Mesenchymal stem cell (in vitro differentiated cells and primary cell): ENCODE measurements around the gene LHFPL2.

Experiments used
- DNase-seq: peaks from one replicate; pipeline ENCODE4 v3.0.0-alpha.2; 2013
- H2AFZ ChIP-seq: one replicate; pipeline ENCODE4 v1.6.1; 2013; ENCODE audit warnings: low read depth, mild to moderate bottlenecking, control low read depth, inconsistent platforms, low read length, moderate library complexity
- H2AK5ac ChIP-seq: 2 replicates; pipeline ENCODE4 v1.6.1; 2013; ENCODE audit warnings: low read length, moderate library complexity, mild to moderate bottlenecking, inconsistent platforms; ENCODE audit not compliant: severe bottlenecking
- H2BK120ac ChIP-seq: one replicate; pipeline ENCODE4 v1.6.1; 2013; ENCODE audit warnings: low read depth, mild to moderate bottlenecking, inconsistent platforms, low read length, moderate library complexity
- H2BK12ac ChIP-seq, 2 experiments: one replicate each; pipeline ENCODE4 v1.6.1; 2013; ENCODE audit warnings: inconsistent platforms in 2 of 2, low read length in 2 of 2, mild to moderate bottlenecking in 2 of 2, moderate library complexity in 2 of 2, control low read depth in 1 of 2
- H2BK15ac ChIP-seq: one replicate; pipeline ENCODE4 v1.6.1; 2013; ENCODE audit warnings: mild to moderate bottlenecking, low read depth, inconsistent platforms; ENCODE audit not compliant: poor library complexity, severe bottlenecking
- H2BK5ac ChIP-seq: 2 replicates; pipeline ENCODE4 v1.6.1; 2013; ENCODE audit warnings: low read depth, mild to moderate bottlenecking, low read length, control low read depth, inconsistent platforms; ENCODE audit not compliant: poor library complexity, severe bottlenecking
- H3K14ac ChIP-seq, 2 experiments: one replicate each; pipeline ENCODE4 v1.6.1; 2013; ENCODE audit warnings: inconsistent platforms in 2 of 2, low read length in 2 of 2, control low read depth in 1 of 2, mild to moderate bottlenecking in 1 of 2, moderate library complexity in 1 of 2
- H3K18ac ChIP-seq, 2 experiments: one replicate each; pipeline ENCODE4 v1.6.1; 2013; ENCODE audit warnings: inconsistent platforms in 2 of 2, low read length in 2 of 2, control low read depth in 1 of 2, low read depth in 1 of 2, mild to moderate bottlenecking in 1 of 2
- H3K23ac ChIP-seq, 2 experiments: one replicate each; pipeline ENCODE4 v1.6.1; 2013; ENCODE audit warnings: inconsistent platforms in 2 of 2, low read length in 2 of 2, mild to moderate bottlenecking in 2 of 2, moderate library complexity in 2 of 2, control low read depth in 1 of 2
- H3K27ac ChIP-seq: 2 replicates; pipeline ENCODE4 v1.5.1; 2013; ENCODE audit warnings: mild to moderate bottlenecking, moderate library complexity, low read length, control low read depth, inconsistent platforms; ENCODE audit not compliant: poor library complexity, severe bottlenecking
- H3K27me3 ChIP-seq, 2 experiments: 2 replicates each; pipeline versions ENCODE4 v1.6.1 to v1.7.0; 2013; ENCODE audit warnings: low read length in 2 of 2, mild to moderate bottlenecking in 2 of 2, moderate library complexity in 2 of 2, control low read depth in 1 of 2, inconsistent platforms in 1 of 2; ENCODE audit not compliant: control insufficient read depth in 1 of 2, insufficient read depth in 1 of 2
- H3K36me3 ChIP-seq, 2 experiments: 2 replicates each; pipeline versions ENCODE4 v1.6.1 to v1.7.0; 2013; ENCODE audit warnings: low read length in 2 of 2, control low read depth in 1 of 2, inconsistent platforms in 1 of 2, low read depth in 1 of 2, mild to moderate bottlenecking in 1 of 2; ENCODE audit not compliant: insufficient read depth in 2 of 2, control insufficient read depth in 1 of 2
- H3K4ac ChIP-seq, 2 experiments: one replicate each; pipeline ENCODE4 v1.6.1; 2013; ENCODE audit warnings: inconsistent platforms in 2 of 2, low read length in 2 of 2, mild to moderate bottlenecking in 2 of 2, moderate library complexity in 2 of 2, control low read depth in 1 of 2, low read depth in 1 of 2
- H3K4me1 ChIP-seq: 2 replicates; pipeline ENCODE4 v1.6.1; 2013; ENCODE audit warnings: low read depth, low read length, control low read depth; ENCODE audit not compliant: control insufficient read depth, insufficient read depth
- H3K4me2 ChIP-seq: 2 replicates; pipeline ENCODE4 v1.6.1; 2013; ENCODE audit warnings: low read length, mild to moderate bottlenecking, inconsistent platforms; ENCODE audit not compliant: poor library complexity, severe bottlenecking
- H3K4me3 ChIP-seq, 2 experiments: 2 replicates each; pipeline versions ENCODE4 v1.5.1 to v1.7.0; 2013; ENCODE audit warnings: low read length in 2 of 2, mild to moderate bottlenecking in 2 of 2, control low read depth in 1 of 2, low read depth in 1 of 2; ENCODE audit not compliant: insufficient read depth in 1 of 2
- H3K79me1 ChIP-seq: replicated peaks from 2 replicates; pipeline ENCODE4 v1.6.1; 2013; ENCODE audit warnings: mild to moderate bottlenecking, control low read depth, low read length, inconsistent platforms; ENCODE audit not compliant: poor library complexity, severe bottlenecking
- H3K9ac ChIP-seq: 2 replicates; pipeline ENCODE4 v1.7.0; 2013; ENCODE audit warnings: mild to moderate bottlenecking, low read length, moderate library complexity
- H3K9me3 ChIP-seq: 2 replicates; pipeline ENCODE4 v1.7.0; 2013; ENCODE audit warnings: mild to moderate bottlenecking, low read length; ENCODE audit not compliant: control insufficient read depth
- H4K8ac ChIP-seq: one replicate; pipeline ENCODE4 v1.6.1; 2013; ENCODE audit warnings: inconsistent platforms, mild to moderate bottlenecking, low read length, moderate library complexity
- H4K91ac ChIP-seq: one replicate; pipeline ENCODE4 v1.6.1; 2013; ENCODE audit warnings: mild to moderate bottlenecking, low read length, inconsistent platforms
- WGBS: methylation state at CpG from one replicate; pipeline ENCODE4 v1.1.7; 2013; ENCODE audit warnings: mixed read lengths; 5-methylcytosine and 5-hydroxymethylcytosine counted together

LHFPL2 gene

DNA sequence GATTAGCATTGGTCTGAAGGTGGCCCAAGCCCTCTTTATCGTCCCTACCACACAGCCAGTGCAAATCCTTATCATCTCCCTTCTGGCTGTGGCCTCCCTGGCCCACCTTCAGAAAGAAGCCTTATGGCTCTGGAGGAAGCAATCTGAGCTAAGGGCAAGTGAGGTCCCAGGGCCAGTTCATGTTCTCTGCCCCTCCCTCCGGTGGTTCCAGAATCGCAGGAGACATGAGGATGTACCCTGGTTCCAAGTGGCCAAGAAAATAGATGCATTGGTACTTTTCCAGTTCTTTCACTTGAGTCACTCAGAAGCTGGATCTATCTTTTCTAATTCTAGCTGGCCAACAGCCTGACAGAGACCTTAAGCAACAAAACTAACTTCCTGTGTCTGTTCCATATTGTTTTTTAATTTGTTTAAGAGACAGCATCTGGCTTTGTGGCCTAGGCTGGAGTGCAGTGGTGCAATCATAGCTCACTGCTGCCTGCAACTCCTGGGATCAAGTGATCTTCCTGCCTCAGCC is 60.7 kb downstream of the LHFPL2 start:
- Histone ChIP-seq H2BK15ac (no peak overlapping the region), H3K23ac (no peak overlapping the region), H2BK12ac (peak overlapping the region; percentile 49 to 61), H3K79me1 (peaks cover 3% of the 10 kb centered on the region), H2AFZ (no peak overlapping the region), H3K4me1 (peaks cover 7% of the 10 kb centered on the region), H2BK5ac (no peak overlapping the region), H4K91ac (no peak overlapping the region), H3K9ac (peak overlapping the region; percentile 76), H3K18ac (peak overlapping the region in 1 of 2 experiments; percentile 82), H3K27ac (no peak overlapping the region), H2BK120ac (peak overlapping the region; percentile 86), H3K36me3 (peaks cover 0 to 5% of the 10 kb centered on the region in 2 experiments), H3K14ac (no peak overlapping the region), H3K4ac (peak overlapping the region; percentile 46 to 63), H4K8ac (peak overlapping the region; percentile 19), H3K9me3 (no peaks in the 10 kb centered on the region), H2AK5ac (peak overlapping the region; percentile 33), H3K27me3 (no peaks in the 10 kb centered on the region), H3K4me3 (peak overlapping the region in 1 of 2 experiments; percentile 45), H3K4me2 (no peak overlapping the region)
- peak; percentile 86 for DNase-seq
- 92% methylated on average over 3 of the region's 3 CpGs for WGBS

DNA sequence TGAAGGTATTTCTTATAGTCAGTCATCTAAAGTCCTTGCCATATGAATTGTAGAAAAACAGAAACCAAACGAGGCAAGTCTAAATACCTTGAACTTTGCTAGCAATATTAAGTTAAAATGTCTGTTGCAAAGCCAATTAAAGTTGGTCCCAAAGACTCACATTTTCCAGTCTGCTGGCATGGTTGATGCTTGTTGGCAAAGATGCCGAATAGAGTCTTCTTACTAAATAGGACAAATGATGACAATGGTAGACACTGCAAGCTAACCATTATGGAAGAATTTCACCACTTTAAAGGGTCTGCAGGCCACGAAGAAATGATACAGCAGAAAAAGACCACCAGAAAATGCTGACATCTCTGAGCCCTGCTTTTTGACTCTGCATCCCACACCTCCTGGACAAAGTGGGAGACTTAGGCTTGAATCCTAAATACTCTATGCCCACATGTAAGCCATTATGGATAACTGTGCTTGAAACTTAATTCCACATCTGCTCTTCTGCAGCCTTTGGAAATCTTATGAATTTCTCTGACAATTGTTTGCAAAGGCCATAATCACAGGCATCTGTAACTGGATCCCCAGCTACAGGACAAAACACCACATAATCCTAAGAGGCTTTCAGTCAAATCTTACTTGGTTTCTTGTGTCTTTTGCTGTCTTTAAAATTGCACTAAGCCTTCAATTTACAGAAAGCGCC is 61.3 kb downstream of the LHFPL2 start:
- Histone ChIP-seq H3K9ac (peak overlapping the region; percentile 76), H2BK120ac (peak overlapping the region; percentile 86), H3K4me1 (peaks cover 7% of the 10 kb centered on the region), H2BK5ac (no peak overlapping the region), H3K4ac (peak overlapping the region in 1 of 2 experiments; percentile 63), H3K27ac (no peak overlapping the region), H3K18ac (peak overlapping the region in 1 of 2 experiments; percentile 82), H2BK15ac (no peak overlapping the region), H3K79me1 (peaks cover 3% of the 10 kb centered on the region), H3K14ac (no peak overlapping the region), H4K8ac (no peak overlapping the region), H3K4me2 (no peak overlapping the region), H3K23ac (no peak overlapping the region), H2BK12ac (peak overlapping the region; percentile 49 to 61), H3K4me3 (peak overlapping the region in 1 of 2 experiments; percentile 45), H2AK5ac (peak overlapping the region; percentile 33), H3K36me3 (peaks cover 0 to 5% of the 10 kb centered on the region in 2 experiments), H2AFZ (no peak overlapping the region), H4K91ac (no peak overlapping the region), H3K27me3 (no peaks in the 10 kb centered on the region), H3K9me3 (no peaks in the 10 kb centered on the region)
- DNase-seq = no peak
- 92% methylated on average over 4 of the region's 4 CpGs for WGBS

DNA sequence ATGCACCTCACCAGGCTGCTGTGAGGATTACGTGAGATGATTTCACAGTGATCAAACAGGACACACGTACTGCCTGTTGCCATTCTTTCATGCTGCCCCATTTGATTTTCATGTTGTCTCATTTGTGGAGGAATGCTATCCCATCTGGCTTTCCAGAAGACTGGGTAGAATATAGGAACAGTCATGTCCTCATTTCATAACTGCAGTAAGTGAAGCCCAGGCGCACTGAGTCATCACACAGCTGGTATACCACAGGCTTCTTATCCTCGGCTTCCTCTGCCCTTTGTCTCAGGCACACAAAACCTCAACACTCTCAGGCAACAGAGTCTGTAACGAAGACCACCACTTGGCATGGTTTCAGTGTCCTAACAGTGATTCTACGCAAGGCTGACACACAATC is 62.3 kb downstream of the LHFPL2 start:
- Histone ChIP-seq H2BK5ac (no peak overlapping the region), H3K9me3 (no peaks in the 10 kb centered on the region), H3K4me3 (peak overlapping the region in 1 of 2 experiments; percentile 45), H4K8ac (no peak overlapping the region), H3K23ac (no peak overlapping the region), H4K91ac (no peak overlapping the region), H3K4ac (peak overlapping the region in 1 of 2 experiments; percentile 59), H3K79me1 (peaks cover 3% of the 10 kb centered on the region), H2BK120ac (no peak overlapping the region), H3K27me3 (no peaks in the 10 kb centered on the region), H3K18ac (peak overlapping the region in 1 of 2 experiments; percentile 69), H3K14ac (no peak overlapping the region), H3K36me3 (peaks cover 0 to 5% of the 10 kb centered on the region in 2 experiments), H2AFZ (no peak overlapping the region), H3K27ac (peak overlapping the region; percentile 76), H3K9ac (peak overlapping the region; percentile 76), H2BK15ac (no peak overlapping the region), H2AK5ac (no peak overlapping the region), H3K4me1 (peaks cover 6% of the 10 kb centered on the region), H2BK12ac (peak overlapping the region in 1 of 2 experiments; percentile 74), H3K4me2 (no peak overlapping the region)
- peak; percentile 98 for DNase-seq
- 5% methylated on average over 6 of the region's 6 CpGs for WGBS

DNA sequence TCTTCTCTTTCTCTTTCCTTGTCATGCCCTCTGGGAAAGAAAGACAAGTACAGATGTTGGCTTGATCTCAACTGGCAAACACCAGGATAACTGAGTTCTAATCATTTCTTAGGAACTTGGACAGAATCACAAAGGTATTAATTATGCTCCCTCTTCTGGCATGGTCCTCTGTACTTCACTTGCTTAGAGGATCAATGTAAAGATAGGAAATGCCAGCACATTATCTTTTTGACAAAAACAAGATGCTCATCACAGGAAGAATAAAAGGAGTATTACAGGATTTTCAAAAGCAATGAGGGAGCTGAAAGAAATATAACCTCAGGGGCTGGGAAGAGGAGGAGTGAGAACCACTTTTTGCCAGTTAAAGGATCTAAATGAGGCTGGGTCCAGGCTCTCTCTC is 70.6 kb downstream of the LHFPL2 start:
- H3K4me3 ChIP-seq = no peak overlapping the region
- no peaks in the 10 kb centered on the region for H3K27me3 ChIP-seq
- H3K9me3 ChIP-seq = no peaks in the 10 kb centered on the region
- H2BK120ac ChIP-seq = no peak overlapping the region
- H3K18ac ChIP-seq = no peak overlapping the region
- H3K9ac ChIP-seq = peak overlapping the region; percentile 21
- no peak overlapping the region for H2BK5ac ChIP-seq
- H3K4me2 ChIP-seq = no peak overlapping the region
- H3K79me1 ChIP-seq = peaks cover 6% of the 10 kb centered on the region
- no peak overlapping the region for H3K27ac ChIP-seq
- H2AFZ ChIP-seq = no peak overlapping the region
- no peak for DNase-seq
- no peak overlapping the region for H2BK15ac ChIP-seq
- no peak overlapping the region for H3K4ac ChIP-seq
- no peak overlapping the region for H4K8ac ChIP-seq
- H3K4me1 ChIP-seq = peaks cover 3% of the 10 kb centered on the region
- H2AK5ac ChIP-seq = no peak overlapping the region
- no peak overlapping the region for H4K91ac ChIP-seq
- no peak overlapping the region for H3K14ac ChIP-seq
- no peaks in the 10 kb centered on the region for H3K36me3 ChIP-seq
- no peak overlapping the region for H2BK12ac ChIP-seq
- no peak overlapping the region for H3K23ac ChIP-seq
